ENCODE results near the gene YBX3. TPM values are rescaled to one million over a fixed set of nuclear protein-coding genes. Genes with fewer than 3 reads are reported as not detected.

Gene YBX3
- total and polyA plus RNA-seq, 2 of the 13 experiments (the other 11 are each of a cell fraction or from before 2014, with no cell fraction given): 77.5 to 99.6 TPM

- no peak for TF ChIP-seq MLXIP (CRISPR knock-in tag; IDR thresholded peaks at IDR 0.05; ENCODE audit: borderline replicate concordance)
- TF ChIP-seq RERE (CRISPR knock-in tag; IDR thresholded peaks at IDR 0.05; ENCODE audit: low read depth): no peak
- no peak for TF ChIP-seq ZNF614 (CRISPR knock-in tag; IDR thresholded peaks at IDR 0.05; ENCODE audit: borderline replicate concordance)
- 0 out of 2 replicates have a peak, but pooled peaks have one; percentile 50 for TF ChIP-seq ZBTB39 (CRISPR knock-in tag; IDR thresholded peaks at IDR 0.05)
- no peak; the same call in 1 of the 2 replicates for TF ChIP-seq ZNF746 (CRISPR knock-in tag; IDR thresholded peaks at IDR 0.05)
- no peak; the same call in none of the 2 replicates for TF ChIP-seq YEATS4 (CRISPR knock-in tag; IDR thresholded peaks at IDR 0.05; ENCODE audit: borderline replicate concordance)
- TF ChIP-seq ZNF644 (CRISPR knock-in tag; IDR thresholded peaks at IDR 0.05; ENCODE audit: low read depth): no peak; the same call in 1 of the 2 replicates
- 0 out of 2 replicates have a peak, but pooled peaks have one; percentile 28 for TF ChIP-seq PHF20 (CRISPR knock-in tag; IDR thresholded peaks at IDR 0.05)
- no peak for TF ChIP-seq ZEB1 (IDR thresholded peaks at IDR 0.05; ENCODE audit: insufficient replicate concordance, low read depth)
- TF ChIP-seq ZIK1 (CRISPR knock-in tag; IDR thresholded peaks at IDR 0.05; ENCODE audit: borderline replicate concordance, low read depth): 0 out of 2 replicates have a peak, but pooled peaks have one; percentile 48
- TF ChIP-seq SIN3A (IDR thresholded peaks at IDR 0.05; ENCODE audit: borderline replicate concordance, low read depth, low read length): peak; percentile 90; the same call in 1 of the 2 replicates
- TF ChIP-seq NFKB2 (CRISPR knock-in tag; IDR thresholded peaks at IDR 0.05; ENCODE audit: borderline replicate concordance): 0 out of 2 replicates have a peak, but pooled peaks have one; percentile 25
- TF ChIP-seq ATF7-NPFF (CRISPR knock-in tag; IDR thresholded peaks at IDR 0.05; ENCODE audit: low read depth): no peak
- TF ChIP-seq CHCHD3 (CRISPR knock-in tag; IDR thresholded peaks at IDR 0.05): peak; percentile 15; the same call in 1 of the 2 replicates
- no peak for TF ChIP-seq MAFF (IDR thresholded peaks at IDR 0.05; ENCODE audit: low read depth, low read length)
- no peak for TF ChIP-seq ZNF260 (CRISPR knock-in tag; IDR thresholded peaks at IDR 0.05; ENCODE audit: borderline replicate concordance, low read depth)
- peak; percentile 76; the same call in 1 of the 2 replicates for TF ChIP-seq ZSCAN21 (CRISPR knock-in tag; IDR thresholded peaks at IDR 0.05; ENCODE audit: borderline replicate concordance)
- peak; percentile 65; the same call in 1 of the 2 replicates for TF ChIP-seq NFKBIZ (CRISPR knock-in tag; IDR thresholded peaks at IDR 0.05)
Observed at GRCh38 chr12:10721651-10722501, 1.2 kb downstream of the YBX3 start (continued).

Measured in HepG2 (cell line).